Naive thymus-derived CD8-positive, alpha-beta T cell (primary cell): ENCODE data around the gene CGGBP1. TPM values are rescaled to one million over a fixed set of nuclear protein-coding genes. Genes with fewer than 3 reads are reported as not detected.
"Not testable (repeated sequence)": the region's sequence is repeated elsewhere in the genome, so short reads cannot be mapped to it uniquely, and the experiment has no call there.

ENCODE experiments used
- ATAC-seq, 2 donors: fragments of 150-1000 bp; cut with Tn5 transposase in 1 of 2; sonication (Bioruptor Pico), chemical (Tn5 transposase) in 1 of 2; 1 replicate in 1 of 2; 2 replicates in 1 of 2; pipeline ENCODE4 v1.10.0; 2021; ENCODE audit warnings: mild to moderate bottlenecking in 2 of 2, moderate library complexity in 2 of 2
- POLR2A ChIA-PET: fragments of 350-600 bp; sonication (Branson Sonifier 250); formaldehyde crosslinking; loops from one replicate; lab custom pipeline; 2021; ENCODE audit warnings: antibody characterized with exemption; lab: Charles Lee
- DNase-seq, 10 donors: peaks; one replicate each; pipeline versions ENCODE4 v3.0.0 to v3.0.0-alpha.2; 2020 to 2022
- H3K27ac Mint-ChIP-seq, 10 donors: one replicate each; pipeline ENCODE4 v1.8.0; 2020 to 2022; ENCODE audit warnings: mild to moderate bottlenecking in 10 of 10, mixed read lengths in 10 of 10, moderate library complexity in 4 of 10, inconsistent platforms in 1 of 10
- H3K27me3 Mint-ChIP-seq, 5 donors: one replicate each; pipeline ENCODE4 v1.8.0; 2021 to 2022; ENCODE audit warnings: mixed read lengths in 5 of 5
- H3K36me3 Mint-ChIP-seq, 3 donors: one replicate each; pipeline ENCODE4 v1.8.0; 2020 to 2022; ENCODE audit warnings: mixed read lengths in 3 of 3, mild to moderate bottlenecking in 2 of 3, inconsistent platforms in 1 of 3
- H3K4me1 Mint-ChIP-seq, 4 donors: one replicate each; pipeline ENCODE4 v1.8.0; 2021 to 2022; ENCODE audit warnings: mixed read lengths in 4 of 4
- H3K4me3 Mint-ChIP-seq, 10 donors: one replicate each; pipeline ENCODE4 v1.8.0; 2020 to 2022; ENCODE audit warnings: mild to moderate bottlenecking in 10 of 10, mixed read lengths in 10 of 10, moderate library complexity in 6 of 10, inconsistent platforms in 1 of 10
- H3K9me3 Mint-ChIP-seq, 9 donors: one replicate each; pipeline ENCODE4 v1.8.0; 2020 to 2022; ENCODE audit warnings: mixed read lengths in 9 of 9, mild to moderate bottlenecking in 3 of 9, inconsistent platforms in 1 of 9, moderate library complexity in 1 of 9
- polyA plus RNA-seq, 3 donors: library from polyadenylated mRNA; unstranded; fragments of 300-500 nt; fragmentation: Illumina TruSeq; gene quantifications; one replicate each; pipeline ENCODE4 v1.2.3, GENCODE V29; 2021
- total RNA-seq, 8 experiments: library from RNA in 2 of 8; stranded (reverse) in 2 of 8; gene quantifications; one replicate each; pipeline ENCODE4 v1.2.3 and lab custom pipeline; 2021 to 2026

The CGGBP1 gene
- total and polyA plus RNA-seq, 5 experiments from 2014 or later = 85.8 to 153 (median 97.2) TPM

DNA sequence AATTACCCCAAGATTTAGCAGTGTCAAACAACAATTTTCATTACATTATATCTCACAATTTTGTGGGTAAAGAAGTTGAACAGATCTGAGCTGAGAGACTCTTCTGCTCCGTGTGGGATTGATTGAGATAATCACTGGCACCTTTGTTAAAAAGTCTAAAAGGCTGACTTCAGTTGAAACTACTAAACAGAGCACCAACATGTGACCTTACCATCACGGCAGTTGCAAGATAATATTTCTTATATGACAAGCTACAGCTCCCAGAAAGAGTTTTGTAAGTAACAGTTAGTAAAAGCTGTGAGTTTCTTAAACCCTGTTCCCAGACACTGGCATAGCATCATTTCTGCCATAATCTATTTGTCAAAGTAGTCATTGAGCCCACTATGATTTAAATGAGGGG, 25.0 kb downstream of the CGGBP1 start:
- Mint-ChIP-seq H3K27me3 (no peaks in the 10 kb centered on the region), H3K27ac (peak overlapping the region in 4 of 10 donors; percentile 15 to 90 (median 34)), H3K36me3 (no peaks in the 10 kb centered on the region), H3K9me3 (no peaks in the 10 kb centered on the region), H3K4me3 (peak overlapping the region in 3 of 10 donors; percentile 3 to 28 (median 4)), H3K4me1 (peaks cover 5 to 34% (median 31%) of the 10 kb centered on the region in 4 donors)
- ATAC-seq (no peak), DNase-seq (no peak)
- POLR2A ChIA-PET = interaction anchor here (1.2 kb wide), 1 partner anchor 25 kb away, joined by 4 read pairs; the partner anchor contains the start of gene CGGBP1

DNA sequence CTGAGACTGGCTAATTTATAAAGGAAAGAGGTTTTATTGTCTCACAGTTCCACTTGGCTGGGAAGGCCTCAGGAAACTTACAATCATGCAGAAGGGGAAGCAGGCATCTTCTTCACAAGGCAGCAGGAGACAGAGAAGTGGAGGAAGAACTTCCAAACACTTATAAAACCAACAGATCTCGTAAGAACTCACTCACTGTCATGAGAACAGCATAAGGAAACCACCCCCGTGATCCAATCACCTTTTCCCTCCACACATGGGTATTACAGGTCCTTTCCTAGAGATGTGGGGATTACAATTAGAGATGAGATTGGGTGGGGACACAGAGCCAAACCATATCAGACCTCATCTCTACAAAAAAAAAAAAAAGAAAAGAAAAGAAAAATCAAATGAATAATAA, 25.7 kb downstream of the CGGBP1 start:
- H3K4me3 Mint-ChIP-seq = peak overlapping the region in 5 of 10 donors; percentile 34 to 78 (median 48)

DNA sequence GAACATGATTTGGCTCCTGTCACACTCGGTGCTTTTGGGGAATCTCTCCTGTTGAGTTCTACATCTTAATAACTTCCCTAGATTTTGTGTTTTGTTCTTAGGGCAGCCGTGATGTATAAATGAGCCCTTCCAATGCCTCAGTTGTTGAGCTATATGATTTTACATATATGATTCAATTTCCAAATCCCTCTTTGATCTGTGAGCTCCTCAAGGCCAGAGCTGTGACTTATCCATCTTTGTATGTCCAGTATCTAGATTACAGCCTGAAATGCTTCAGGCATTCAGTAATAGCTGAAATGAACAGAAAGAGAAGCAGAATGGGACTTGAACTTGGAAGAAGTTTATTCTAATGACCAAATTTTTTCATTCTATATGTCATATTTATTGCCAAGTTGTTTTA, 26.6 kb downstream of the CGGBP1 start:
- no peaks in the 10 kb centered on the region for H3K9me3 Mint-ChIP-seq
- ATAC-seq (peak in 1 of 2 donors; percentile 13), DNase-seq (no peak)
- peak overlapping the region; percentile 71 to 94 (median 86) for H3K4me3 Mint-ChIP-seq
- peaks cover 5 to 34% (median 31%) of the 10 kb centered on the region in 4 donors for H3K4me1 Mint-ChIP-seq
- POLR2A ChIA-PET = interaction anchor here (2.4 to 2.7 kb wide), 2 partner anchors 27 to 118 kb away, joined by 15 to 27 read pairs; partner anchors contain the start of genes C3orf38, CGGBP1 and ZNF654
- no peaks in the 10 kb centered on the region for H3K27me3 Mint-ChIP-seq
- no peaks in the 10 kb centered on the region for H3K36me3 Mint-ChIP-seq
- peak overlapping the region; percentile 87 to 95 (median 91) for H3K27ac Mint-ChIP-seq

More for the DNA sequence above, 25.7 kb downstream of the CGGBP1 start:
- POLR2A ChIA-PET = interaction anchor here (2.4 to 2.7 kb wide), 2 partner anchors 26 to 117 kb away, joined by 15 to 27 read pairs; partner anchors contain the start of genes C3orf38, CGGBP1 and ZNF654
- Mint-ChIP-seq H3K4me1 (peaks cover 5 to 34% (median 31%) of the 10 kb centered on the region in 4 donors), H3K36me3 (no peaks in the 10 kb centered on the region), H3K27ac (peak overlapping the region in 8 of 10 donors; percentile 3 to 90 (median 74)), H3K9me3 (no peaks in the 10 kb centered on the region), H3K27me3 (no peaks in the 10 kb centered on the region)
- no peak for DNase-seq
- no peak for ATAC-seq

DNA sequence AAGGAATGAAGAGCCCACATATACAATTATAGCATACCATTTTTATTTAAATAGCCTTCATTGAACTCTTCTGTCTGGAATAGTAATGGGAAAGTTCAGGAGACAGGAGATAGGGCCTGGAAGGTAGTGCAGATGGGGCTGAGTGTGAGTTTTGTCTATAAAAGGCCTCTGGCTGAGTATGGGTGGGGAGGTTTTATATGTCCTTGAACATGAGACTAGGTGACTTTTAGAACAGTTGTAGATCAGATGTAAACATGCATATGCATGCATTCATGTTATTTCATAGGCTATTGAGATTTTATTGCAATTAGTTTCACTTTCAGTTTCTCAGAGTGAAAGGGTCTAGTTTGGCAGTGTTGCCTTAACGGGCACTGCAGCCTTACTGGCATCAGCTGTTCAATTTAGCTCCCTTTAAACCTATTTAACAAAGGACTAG, 27.1 kb downstream of the CGGBP1 start:
- Mint-ChIP-seq H3K9me3 (no peaks in the 10 kb centered on the region), H3K27me3 (no peaks in the 10 kb centered on the region), H3K4me3 (peak overlapping the region; percentile 71 to 94 (median 86)), H3K36me3 (no peaks in the 10 kb centered on the region), H3K27ac (peak overlapping the region; percentile 87 to 95 (median 91)), H3K4me1 (peaks cover 5 to 34% (median 31%) of the 10 kb centered on the region in 4 donors)
- POLR2A ChIA-PET = interaction anchor here (2.4 to 2.7 kb wide), 2 partner anchors 27 to 118 kb away, joined by 15 to 27 read pairs; partner anchors contain the start of genes C3orf38, CGGBP1 and ZNF654
- DNase-seq (peak in 5 of 10 donors; percentile 2 to 55 (median 41)), ATAC-seq (peak; percentile 82 to 92)

DNA sequence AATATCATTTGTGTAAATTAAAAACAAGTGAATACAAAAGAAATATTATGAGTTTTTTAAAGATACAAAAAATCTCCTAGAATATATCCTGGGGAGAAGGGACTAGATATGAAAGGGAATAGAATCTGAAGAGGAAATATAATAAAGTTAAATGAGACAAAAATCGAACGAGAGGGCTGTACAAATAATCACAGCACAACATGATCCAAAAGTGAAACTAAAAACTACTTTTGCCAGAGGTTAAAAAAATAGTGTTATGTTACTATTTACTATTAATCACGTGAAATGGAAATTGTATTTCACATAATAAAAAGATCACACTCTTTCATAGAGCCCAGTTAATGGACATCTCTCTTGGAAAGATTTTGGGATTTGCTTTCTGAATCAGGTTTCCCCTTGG, 28.6 kb downstream of the CGGBP1 start:
- H3K4me3 Mint-ChIP-seq = peak overlapping the region; percentile 9 to 70 (median 57)
- no peaks in the 10 kb centered on the region for H3K36me3 Mint-ChIP-seq
- no peaks in the 10 kb centered on the region for H3K27me3 Mint-ChIP-seq
- no peak for ATAC-seq
- DNase-seq = no peak
- H3K9me3 Mint-ChIP-seq = no peaks in the 10 kb centered on the region
- POLR2A ChIA-PET = interaction anchor here (1.8 to 2.7 kb wide), 2 partner anchors 29 kb away, joined by 4 to 27 read pairs; partner anchors contain the start of genes CGGBP1 and ZNF654
- peak overlapping the region in 7 of 10 donors; percentile 9 to 71 (median 55) for H3K27ac Mint-ChIP-seq
- peaks cover 5 to 34% (median 31%) of the 10 kb centered on the region in 4 donors for H3K4me1 Mint-ChIP-seq

DNA sequence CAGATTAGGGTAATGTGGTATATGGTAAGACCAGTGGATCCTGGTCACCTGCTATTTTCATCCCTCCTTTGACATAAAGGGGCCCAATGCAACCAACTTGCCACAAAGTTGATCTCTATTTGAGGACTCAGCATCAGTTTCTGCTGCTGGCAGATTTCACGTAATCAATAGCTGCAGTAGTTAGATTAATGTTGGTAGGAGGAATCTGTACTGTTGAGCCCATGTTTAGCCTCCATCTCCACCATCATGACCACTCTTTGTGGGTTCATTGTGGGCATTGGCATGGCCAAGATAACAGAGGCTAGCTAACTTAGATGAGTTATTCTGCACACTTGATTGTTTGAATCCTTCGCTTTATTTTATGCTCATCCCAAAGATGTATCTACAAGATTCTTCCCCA, 29.9 kb downstream of the CGGBP1 start:
- H3K4me1 Mint-ChIP-seq = peaks cover 5 to 32% (median 29%) of the 10 kb centered on the region in 4 donors
- H3K27me3 Mint-ChIP-seq = no peaks in the 10 kb centered on the region
- POLR2A ChIA-PET = interaction anchor here (1.8 kb wide), 1 partner anchor 31 kb away, joined by 4 read pairs; the partner anchor contains the start of gene ZNF654
- no peaks in the 10 kb centered on the region for H3K9me3 Mint-ChIP-seq
- peak overlapping the region in 1 of 10 donors; percentile 55 for H3K27ac Mint-ChIP-seq
- DNase-seq (no peak), ATAC-seq (no peak)
- no peak overlapping the region for H3K4me3 Mint-ChIP-seq
- H3K36me3 Mint-ChIP-seq = no peaks in the 10 kb centered on the region

DNA sequence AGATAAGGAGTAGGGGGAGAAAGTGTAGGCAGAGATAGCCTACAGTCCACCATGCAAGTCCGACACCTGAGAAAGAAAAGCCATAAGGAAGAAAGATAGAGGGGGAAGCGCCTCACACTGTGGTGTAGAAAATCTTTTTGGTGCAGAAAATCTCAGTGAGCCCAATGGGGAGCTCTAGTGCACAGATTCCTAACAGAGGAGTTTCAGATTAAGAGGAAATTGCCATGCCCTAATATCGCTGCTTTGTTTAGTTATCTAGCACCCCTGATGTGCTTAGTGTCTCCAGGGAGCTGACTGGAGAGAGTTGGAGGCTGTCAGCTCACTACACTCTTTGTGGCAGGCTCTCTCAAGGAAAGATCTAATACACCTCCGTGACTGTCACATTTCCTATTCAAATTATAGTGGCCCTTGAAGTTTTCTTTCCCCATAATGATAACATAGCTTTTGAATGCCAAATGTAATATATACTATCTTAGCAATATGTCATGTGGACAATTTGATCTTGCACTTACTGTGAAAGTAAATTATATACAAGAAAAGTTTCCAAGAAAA, 33.7 kb downstream of the CGGBP1 start:
- Mint-ChIP-seq H3K4me3 (no peak overlapping the region), H3K27me3 (no peaks in the 10 kb centered on the region), H3K4me1 (peaks cover 0 to 8% (median 4%) of the 10 kb centered on the region in 4 donors), H3K27ac (no peak overlapping the region), H3K36me3 (no peaks in the 10 kb centered on the region), H3K9me3 (no peaks in the 10 kb centered on the region)
- no peak for ATAC-seq
- DNase-seq = no peak
- POLR2A ChIA-PET = no interaction called here

DNA sequence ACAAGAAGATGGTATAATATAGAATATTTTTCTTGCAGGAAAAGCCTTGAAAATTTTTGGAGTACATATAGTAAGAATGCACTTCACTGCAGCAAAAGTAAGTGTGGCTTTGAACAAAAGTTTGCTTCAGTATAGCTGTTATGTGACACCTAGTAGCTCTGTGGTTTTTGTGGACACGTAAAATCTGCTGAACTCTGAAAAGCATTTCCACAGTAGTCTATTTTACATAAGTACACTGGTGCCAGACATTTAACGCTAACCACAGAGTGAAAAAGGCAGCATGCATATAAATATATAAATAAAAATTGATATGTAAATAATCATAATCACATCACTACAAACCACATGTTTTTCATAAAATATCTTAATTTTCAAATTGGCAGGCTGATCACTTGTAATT, 39.8 kb downstream of the CGGBP1 start:
- POLR2A ChIA-PET = no interaction called here
- Mint-ChIP-seq H3K36me3 (no peaks in the 10 kb centered on the region), H3K9me3 (no peaks in the 10 kb centered on the region), H3K4me3 (no peak overlapping the region), H3K27ac (no peak overlapping the region), H3K4me1 (peaks cover 2 to 10% (median 6%) of the 10 kb centered on the region in 4 donors), H3K27me3 (peaks cover 0 to 3% (median 0%) of the 10 kb centered on the region in 5 donors)
- no peak for DNase-seq
- peak in 1 of 2 donors; percentile 39 for ATAC-seq

DNA sequence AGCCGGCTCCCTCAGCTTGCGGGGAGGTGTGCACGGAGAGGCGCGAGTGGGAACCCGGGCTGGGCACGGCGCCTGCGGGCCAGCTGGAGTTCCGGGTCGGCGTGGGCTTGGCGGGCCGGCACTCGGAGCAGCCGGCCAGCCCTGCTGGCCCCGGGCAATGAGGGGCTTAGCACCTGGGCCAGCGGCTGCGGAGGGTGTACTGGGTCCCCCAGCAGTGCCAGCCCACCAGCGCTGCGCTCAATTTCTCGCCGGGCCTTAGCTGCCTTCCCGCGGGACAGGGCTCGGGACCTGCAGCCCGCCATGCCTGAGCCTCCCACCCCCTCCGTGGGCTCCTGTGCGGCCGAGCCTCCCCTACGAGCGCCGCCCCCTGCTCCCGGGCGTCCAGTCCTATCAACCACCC, 43.1 kb downstream of the CGGBP1 start:
- POLR2A ChIA-PET, H3K27me3 Mint-ChIP-seq, H3K27ac Mint-ChIP-seq, H3K4me3 Mint-ChIP-seq, H3K9me3 Mint-ChIP-seq, ATAC-seq, H3K36me3 Mint-ChIP-seq, DNase-seq: not testable (repeated sequence)
- H3K4me1 Mint-ChIP-seq = peaks cover 2 to 10% (median 6%) of the 10 kb centered on the region in 4 donors

DNA sequence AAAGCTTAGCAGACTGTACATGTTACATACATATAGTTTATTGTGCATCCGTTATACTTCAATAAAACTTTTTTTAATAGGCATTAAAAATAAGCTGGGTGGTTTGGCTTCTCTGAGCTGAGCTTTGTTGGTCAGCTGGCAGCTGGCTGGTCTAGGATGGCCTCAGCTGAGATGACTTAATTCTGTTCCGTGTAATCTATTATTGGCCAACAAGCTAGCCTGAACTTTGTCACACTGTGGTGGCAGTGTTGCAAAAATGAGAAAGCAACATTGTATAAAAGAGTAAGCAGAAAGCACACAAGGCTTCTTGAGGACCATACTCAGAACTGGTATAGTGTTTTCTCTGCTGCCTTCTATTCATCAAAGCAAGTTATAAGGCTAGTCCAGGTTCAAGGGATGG, 45.2 kb downstream of the CGGBP1 start:
- no peak for DNase-seq
- POLR2A ChIA-PET = no interaction called here
- H3K27ac Mint-ChIP-seq = no peak overlapping the region
- H3K36me3 Mint-ChIP-seq = no peaks in the 10 kb centered on the region
- no peak overlapping the region for H3K4me3 Mint-ChIP-seq
- H3K4me1 Mint-ChIP-seq = peaks cover 2 to 8% (median 4%) of the 10 kb centered on the region in 4 donors
- peaks cover 0 to 5% (median 0%) of the 10 kb centered on the region in 5 donors for H3K27me3 Mint-ChIP-seq
- ATAC-seq = no peak
- no peaks in the 10 kb centered on the region for H3K9me3 Mint-ChIP-seq

DNA sequence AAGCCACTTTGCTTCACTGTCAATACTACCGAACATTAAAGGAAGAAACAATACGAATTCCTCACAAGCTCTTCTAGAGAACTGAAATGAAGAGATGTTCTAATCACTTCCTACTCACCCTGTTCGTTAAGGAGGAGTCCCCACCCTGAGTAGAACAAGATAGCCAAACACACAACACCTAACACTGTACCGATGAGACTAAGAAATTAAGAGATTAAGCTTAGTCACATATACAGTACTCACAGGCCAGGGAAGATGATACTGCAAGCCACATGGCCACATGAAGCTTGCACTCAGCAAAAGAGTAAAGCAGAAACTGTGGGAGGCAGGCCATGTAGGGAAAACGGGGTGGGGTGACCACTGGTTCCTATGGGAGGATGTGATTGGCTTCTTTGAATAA, 48.0 kb downstream of the CGGBP1 start:
- ATAC-seq = no peak
- no peaks in the 10 kb centered on the region for H3K36me3 Mint-ChIP-seq
- H3K9me3 Mint-ChIP-seq = no peaks in the 10 kb centered on the region
- no peak overlapping the region for H3K27ac Mint-ChIP-seq
- no peak overlapping the region for H3K4me3 Mint-ChIP-seq
- POLR2A ChIA-PET = no interaction called here
- DNase-seq = no peak
- H3K4me1 Mint-ChIP-seq = peaks cover 0 to 2% (median 0%) of the 10 kb centered on the region in 4 donors
- peaks cover 0 to 7% (median 3%) of the 10 kb centered on the region in 5 donors for H3K27me3 Mint-ChIP-seq

DNA sequence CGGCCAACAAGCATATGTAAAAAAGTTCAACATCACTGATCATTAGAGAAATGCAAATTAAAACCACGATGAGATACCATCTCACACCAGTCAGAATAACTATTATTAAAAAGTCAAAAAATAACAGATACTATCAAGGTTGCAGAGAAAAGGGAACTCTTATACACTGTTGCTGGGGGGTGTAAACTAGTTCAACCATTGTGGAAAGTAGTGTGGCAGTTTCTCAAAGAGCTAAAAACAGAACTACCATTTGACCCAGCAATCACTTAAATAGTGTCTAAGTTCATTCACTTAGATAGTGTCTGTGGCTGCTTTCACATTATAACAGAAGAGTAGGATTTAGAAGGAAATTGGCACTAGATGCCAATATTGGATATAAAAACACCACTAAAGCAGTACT, 49.7 kb downstream of the CGGBP1 start:
- ATAC-seq (no peak), DNase-seq (no peak)
- Mint-ChIP-seq H3K4me1 (peaks cover 0 to 11% (median 2%) of the 10 kb centered on the region in 4 donors), H3K9me3 (no peaks in the 10 kb centered on the region), H3K4me3 (no peak overlapping the region), H3K36me3 (no peaks in the 10 kb centered on the region), H3K27ac (no peak overlapping the region), H3K27me3 (peaks cover 0 to 7% (median 3%) of the 10 kb centered on the region in 5 donors)
- POLR2A ChIA-PET = no interaction called here

DNA sequence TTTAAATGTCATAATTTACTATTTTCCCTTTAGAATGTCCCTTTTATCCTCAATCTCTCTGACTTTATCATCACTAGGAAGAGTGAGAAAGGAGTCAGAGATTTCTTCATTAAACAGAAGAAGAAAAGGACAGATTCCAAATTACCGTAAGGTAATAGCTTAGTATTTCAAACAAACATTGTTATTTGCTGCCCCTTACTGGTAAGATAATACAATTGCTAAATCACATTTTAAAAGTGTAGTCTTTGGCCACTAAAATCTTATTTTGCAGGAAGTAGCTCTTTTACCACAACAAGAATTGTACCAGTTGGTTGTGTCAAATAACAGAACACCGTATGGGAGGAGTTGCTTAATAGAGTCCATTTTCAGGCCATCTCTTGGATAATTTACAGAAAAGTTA, 53.7 kb downstream of the CGGBP1 start:
- Mint-ChIP-seq H3K9me3 (no peaks in the 10 kb centered on the region), H3K27ac (no peak overlapping the region), H3K27me3 (peaks cover 0 to 7% (median 3%) of the 10 kb centered on the region in 5 donors), H3K36me3 (no peaks in the 10 kb centered on the region), H3K4me1 (peaks cover 0 to 19% (median 2%) of the 10 kb centered on the region in 4 donors), H3K4me3 (no peak overlapping the region)
- POLR2A ChIA-PET = interaction anchor here (1.7 kb wide), 1 partner anchor 145 kb away, joined by 4 read pairs; the partner anchor contains the start of gene C3orf38
- DNase-seq = peak in 3 of 10 donors; percentile 37 to 49 (median 41)
- peak; percentile 36 to 70 for ATAC-seq
